GM19025 (cell line): ENCODE data around the gene PRR14.
A peak's percentile ranks its signal among the peaks of the same experiment; 100 is the strongest.
"Not testable (repeated sequence)": the region's sequence is repeated elsewhere in the genome, so short reads cannot be mapped to it uniquely, and the experiment has no call there.

Experiments
- ATAC-seq: cut with Tn5 transposase; IDR thresholded peaks from one replicate; pipeline ENCODE4 v1.9.1; 2021; ENCODE audit warnings: mild to moderate bottlenecking, low read depth, moderate library complexity; ENCODE audit not compliant: unreplicated experiment

The PRR14 gene

GRCh38 chr16:30688701-30689100, 37.9 kb downstream of the PRR14 start:
- ATAC-seq, result no peak

GRCh38 chr16:30691907-30692306, 41.1 kb downstream of the PRR14 start:
- ATAC-seq, result no peak

GRCh38 chr16:30692396-30693064, 41.8 kb downstream of the PRR14 start:
- ATAC-seq, result no peak

- ATAC-seq, result no peak
Measured at GRCh38 chr16:30694926-30695693, 44.4 kb downstream of the PRR14 start.

GRCh38 chr16:30696646-30697045, 45.9 kb downstream of the PRR14 start:
- ATAC-seq, result not testable (repeated sequence)

- peak; percentile 80 for ATAC-seq
Measured at GRCh38 chr16:30697264-30698138, 46.7 kb downstream of the PRR14 start.

- ATAC-seq, result peak; percentile 62
Measured at GRCh38 chr16:30698139-30698815, 47.5 kb downstream of the PRR14 start.

- ATAC-seq, result peak; percentile 28
Measured at GRCh38 chr16:30698816-30699614, 48.3 kb downstream of the PRR14 start, which contains the start of gene SRCAP. Gene SRCAP (plus strand): TSS chr16:30699171. CDS start chr16:30700825, 1,654 bp downstream.

- ATAC-seq, result no peak
Measured at GRCh38 chr16:30699615-30700099, 48.9 kb downstream of the PRR14 start.

- ATAC-seq, result no peak
Measured at GRCh38 chr16:30700491-30700890, 49.7 kb downstream of the PRR14 start.

- no peak for ATAC-seq
Measured at GRCh38 chr16:30700971-30701370, 50.2 kb downstream of the PRR14 start.

GRCh38 chr16:30703071-30703470, 52.3 kb downstream of the PRR14 start:
- not testable (repeated sequence) for ATAC-seq

- ATAC-seq, result no peak
Measured at GRCh38 chr16:30703971-30704370, 53.2 kb downstream of the PRR14 start.
